CD8-positive, alpha-beta memory T cell (primary cell): Measurements from ENCODE around the gene KCNMA1. TPM values are rescaled to one million over a fixed set of nuclear protein-coding genes. Genes with fewer than 3 reads are reported as not detected.

ENCODE experiments used
- CTCF ChIA-PET: fragments of 350-600 bp; sonication (Branson Sonifier 250); formaldehyde crosslinking; loops from one replicate; lab custom pipeline; 2021; ENCODE audit warnings: antibody characterized with exemption; lab: Charles Lee
- POLR2A ChIA-PET: fragments of 350-600 bp; sonication (Branson Sonifier 250); formaldehyde crosslinking; loops from one replicate; lab custom pipeline; 2021; ENCODE audit warnings: antibody characterized with exemption; lab: Charles Lee
- DNase-seq, 5 donors: peaks; one replicate each; pipeline versions ENCODE4 v3.0.0 to v3.0.0-alpha.2; 2020 to 2022; ENCODE audit warnings: mixed read lengths in 1 of 5
- H3K27ac ChIP-seq: one replicate; pipeline ENCODE4 v1.7.0; 2013; ENCODE audit warnings: low read depth, mild to moderate bottlenecking, low read length, moderate library complexity
- H3K27me3 ChIP-seq: 2 replicates; pipeline ENCODE4 v1.7.0; 2013; ENCODE audit warnings: low read length, mild to moderate bottlenecking; ENCODE audit not compliant: insufficient read depth, poor library complexity, severe bottlenecking
- H3K36me3 ChIP-seq: 2 replicates; pipeline ENCODE4 v1.7.0; 2013; ENCODE audit warnings: mild to moderate bottlenecking, low read length, moderate library complexity; ENCODE audit not compliant: insufficient read depth
- H3K4me1 ChIP-seq: 2 replicates; pipeline ENCODE4 v1.7.0; 2013; ENCODE audit warnings: mild to moderate bottlenecking, low read length, moderate library complexity; ENCODE audit not compliant: insufficient read depth
- H3K4me3 ChIP-seq: 2 replicates; pipeline ENCODE4 v1.7.0; 2013; ENCODE audit warnings: mild to moderate bottlenecking, low read length
- H3K9me3 ChIP-seq: 2 replicates; pipeline ENCODE4 v1.7.0; 2013; ENCODE audit warnings: mild to moderate bottlenecking, low read length
- H3K27ac Mint-ChIP-seq, 8 donors: one replicate each; pipeline ENCODE4 v1.8.0; 2020 to 2021; ENCODE audit warnings: mixed read lengths in 8 of 8, mild to moderate bottlenecking in 6 of 8, inconsistent platforms in 3 of 8, moderate library complexity in 3 of 8
- H3K27me3 Mint-ChIP-seq, 2 donors: one replicate each; pipeline ENCODE4 v1.8.0; 2020 to 2021; ENCODE audit warnings: mixed read lengths in 2 of 2, mild to moderate bottlenecking in 1 of 2, moderate library complexity in 1 of 2
- H3K36me3 Mint-ChIP-seq, 3 donors: one replicate each; pipeline ENCODE4 v1.8.0; 2020 to 2021; ENCODE audit warnings: mixed read lengths in 3 of 3, inconsistent platforms in 1 of 3, mild to moderate bottlenecking in 1 of 3
- H3K4me1 Mint-ChIP-seq, 3 donors: one replicate each; pipeline ENCODE4 v1.8.0; 2020 to 2021; ENCODE audit warnings: mixed read lengths in 3 of 3, inconsistent platforms in 1 of 3, mild to moderate bottlenecking in 1 of 3
- H3K4me3 Mint-ChIP-seq, 7 donors: one replicate each; pipeline ENCODE4 v1.8.0; 2020 to 2021; ENCODE audit warnings: mixed read lengths in 7 of 7, mild to moderate bottlenecking in 6 of 7, moderate library complexity in 4 of 7, inconsistent platforms in 2 of 7
- H3K9me3 Mint-ChIP-seq, 5 donors: one replicate each; pipeline ENCODE4 v1.8.0; 2020 to 2022; ENCODE audit warnings: mixed read lengths in 5 of 5, mild to moderate bottlenecking in 3 of 5, moderate library complexity in 2 of 5, inconsistent platforms in 1 of 5
- polyA plus RNA-seq: library from polyadenylated mRNA; unstranded; fragments of 300-500 nt; fragmentation: Illumina TruSeq; gene quantifications from one replicate; pipeline ENCODE4 v1.2.3, GENCODE V29; 2021
- total RNA-seq, 2 experiments: library from RNA; stranded (reverse); gene quantifications; one replicate each; pipeline ENCODE4 v1.2.3, GENCODE V29; 2021

KCNMA1 gene
- total and polyA plus RNA-seq, 3 experiments from 2014 or later, result 0.20 to 0.31 TPM; not detected in 1

GRCh38 chr10:77117501-77117900 lies 520.1 kb downstream of the KCNMA1 start:
- Histone ChIP-seq H3K4me3 (no peak overlapping the region), H3K4me1 (no peaks in the 10 kb centered on the region), H3K27me3 (no peaks in the 10 kb centered on the region), H3K27ac (no peak overlapping the region), H3K9me3 (no peaks in the 10 kb centered on the region), H3K36me3 (no peaks in the 10 kb centered on the region)
- CTCF ChIA-PET, result no interaction called here
- no peaks in the 10 kb centered on the region for H3K36me3 Mint-ChIP-seq
- no peak overlapping the region for H3K27ac Mint-ChIP-seq
- H3K4me1 Mint-ChIP-seq, result no peaks in the 10 kb centered on the region
- peaks cover 4 to 8% of the 10 kb centered on the region in 2 donors for H3K27me3 Mint-ChIP-seq
- H3K4me3 Mint-ChIP-seq, result no peak overlapping the region
- POLR2A ChIA-PET, result no interaction called here
- H3K9me3 Mint-ChIP-seq, result no peaks in the 10 kb centered on the region
- DNase-seq, result no peak

- Histone ChIP-seq H3K27ac (no peak overlapping the region), H3K4me3 (no peak overlapping the region), H3K4me1 (no peaks in the 10 kb centered on the region), H3K9me3 (no peaks in the 10 kb centered on the region), H3K27me3 (no peaks in the 10 kb centered on the region), H3K36me3 (no peaks in the 10 kb centered on the region)
- DNase-seq, result no peak
- Mint-ChIP-seq H3K4me1 (no peaks in the 10 kb centered on the region), H3K27ac (no peak overlapping the region), H3K9me3 (no peaks in the 10 kb centered on the region), H3K4me3 (no peak overlapping the region), H3K36me3 (no peaks in the 10 kb centered on the region), H3K27me3 (peaks cover 4 to 7% of the 10 kb centered on the region in 2 donors)
- ChIA-PET POLR2A (no interaction called here), CTCF (no interaction called here)
These were observed 520.7 kb downstream of the KCNMA1 start for GRCh38 chr10:77116904-77117303.

GRCh38 chr10:77114181-77114821 lies 523.3 kb downstream of the KCNMA1 start:
- Mint-ChIP-seq H3K9me3 (no peaks in the 10 kb centered on the region), H3K4me3 (no peak overlapping the region), H3K4me1 (no peaks in the 10 kb centered on the region), H3K36me3 (no peaks in the 10 kb centered on the region), H3K27me3 (peaks cover 4 to 7% of the 10 kb centered on the region in 2 donors), H3K27ac (no peak overlapping the region)
- DNase-seq, result no peak
- no peaks in the 10 kb centered on the region for H3K36me3 ChIP-seq
- CTCF ChIA-PET, result no interaction called here
- H3K4me1 ChIP-seq, result no peaks in the 10 kb centered on the region
- POLR2A ChIA-PET, result no interaction called here
- no peaks in the 10 kb centered on the region for H3K9me3 ChIP-seq
- no peaks in the 10 kb centered on the region for H3K27me3 ChIP-seq
- H3K4me3 ChIP-seq, result no peak overlapping the region
- H3K27ac ChIP-seq, result no peak overlapping the region

GRCh38 chr10:77111611-77112550 lies 525.7 kb downstream of the KCNMA1 start:
- Mint-ChIP-seq H3K9me3 (no peaks in the 10 kb centered on the region), H3K36me3 (no peaks in the 10 kb centered on the region), H3K27me3 (peaks cover 0 to 3% of the 10 kb centered on the region in 2 donors), H3K4me3 (no peak overlapping the region), H3K4me1 (no peaks in the 10 kb centered on the region), H3K27ac (peak overlapping the region in 1 of 8 donors; percentile 35)
- Histone ChIP-seq H3K27ac (no peak overlapping the region), H3K4me3 (no peak overlapping the region), H3K4me1 (no peaks in the 10 kb centered on the region), H3K27me3 (no peaks in the 10 kb centered on the region), H3K36me3 (no peaks in the 10 kb centered on the region), H3K9me3 (no peaks in the 10 kb centered on the region)
- ChIA-PET CTCF (interaction anchor here (1.8 kb wide), 1 partner anchor 9 kb away, joined by 7 read pairs; no protein-coding TSS in a partner anchor), POLR2A (no interaction called here)
- peak in 1 of 5 donors; percentile 19 for DNase-seq

- H3K4me3 Mint-ChIP-seq, result no peak overlapping the region
- no peaks in the 10 kb centered on the region for H3K36me3 Mint-ChIP-seq
- DNase-seq, result no peak
- no peaks in the 10 kb centered on the region for H3K4me1 Mint-ChIP-seq
- H3K27ac Mint-ChIP-seq, result no peak overlapping the region
- POLR2A ChIA-PET, result no interaction called here
- no peak overlapping the region for H3K27ac ChIP-seq
- peaks cover 0 to 1% of the 10 kb centered on the region in 2 donors for H3K27me3 Mint-ChIP-seq
- H3K9me3 ChIP-seq, result no peaks in the 10 kb centered on the region
- H3K4me1 ChIP-seq, result no peaks in the 10 kb centered on the region
- no peaks in the 10 kb centered on the region for H3K27me3 ChIP-seq
- CTCF ChIA-PET, result interaction anchor here (1.8 kb wide), 1 partner anchor 10 kb away, joined by 7 read pairs; no protein-coding TSS in a partner anchor
- H3K36me3 ChIP-seq, result no peaks in the 10 kb centered on the region
- H3K4me3 ChIP-seq, result no peak overlapping the region
- H3K9me3 Mint-ChIP-seq, result no peaks in the 10 kb centered on the region
These were observed 526.9 kb downstream of the KCNMA1 start for GRCh38 chr10:77110757-77111156.

GRCh38 chr10:77109351-77109994 lies 528.1 kb downstream of the KCNMA1 start:
- Histone ChIP-seq H3K36me3 (no peaks in the 10 kb centered on the region), H3K4me1 (no peaks in the 10 kb centered on the region), H3K27me3 (no peaks in the 10 kb centered on the region), H3K9me3 (no peaks in the 10 kb centered on the region), H3K27ac (no peak overlapping the region), H3K4me3 (no peak overlapping the region)
- CTCF ChIA-PET, result interaction anchor here (1.8 kb wide), 1 partner anchor 11 kb away, joined by 7 read pairs; no protein-coding TSS in a partner anchor
- Mint-ChIP-seq H3K27ac (no peak overlapping the region), H3K9me3 (no peaks in the 10 kb centered on the region), H3K36me3 (no peaks in the 10 kb centered on the region), H3K4me1 (no peaks in the 10 kb centered on the region), H3K27me3 (peaks cover 0 to 1% of the 10 kb centered on the region in 2 donors), H3K4me3 (no peak overlapping the region)
- POLR2A ChIA-PET, result no interaction called here
- no peak for DNase-seq

- no peaks in the 10 kb centered on the region for H3K4me1 Mint-ChIP-seq
- H3K27me3 Mint-ChIP-seq, result peaks cover 0 to 5% of the 10 kb centered on the region in 2 donors
- H3K9me3 ChIP-seq, result no peaks in the 10 kb centered on the region
- H3K4me3 ChIP-seq, result no peak overlapping the region
- ChIA-PET POLR2A (no interaction called here), CTCF (no interaction called here)
- H3K27me3 ChIP-seq, result no peaks in the 10 kb centered on the region
- no peaks in the 10 kb centered on the region for H3K36me3 Mint-ChIP-seq
- H3K36me3 ChIP-seq, result no peaks in the 10 kb centered on the region
- H3K4me3 Mint-ChIP-seq, result no peak overlapping the region
- H3K27ac ChIP-seq, result no peak overlapping the region
- DNase-seq, result no peak
- H3K27ac Mint-ChIP-seq, result no peak overlapping the region
- no peaks in the 10 kb centered on the region for H3K4me1 ChIP-seq
- H3K9me3 Mint-ChIP-seq, result peaks cover 0 to 2% (median 0%) of the 10 kb centered on the region in 5 donors
These were observed 530.9 kb downstream of the KCNMA1 start for GRCh38 chr10:77106676-77107075.
